ENCODE measurements around the gene ZNF579. TPM values are rescaled to one million over a fixed set of nuclear protein-coding genes. Genes with fewer than 3 reads are reported as not detected.

Gene ZNF579
- polyA plus RNA-seq, 4 donors: 12.8 to 22.2 (median 14.1) TPM

DNA sequence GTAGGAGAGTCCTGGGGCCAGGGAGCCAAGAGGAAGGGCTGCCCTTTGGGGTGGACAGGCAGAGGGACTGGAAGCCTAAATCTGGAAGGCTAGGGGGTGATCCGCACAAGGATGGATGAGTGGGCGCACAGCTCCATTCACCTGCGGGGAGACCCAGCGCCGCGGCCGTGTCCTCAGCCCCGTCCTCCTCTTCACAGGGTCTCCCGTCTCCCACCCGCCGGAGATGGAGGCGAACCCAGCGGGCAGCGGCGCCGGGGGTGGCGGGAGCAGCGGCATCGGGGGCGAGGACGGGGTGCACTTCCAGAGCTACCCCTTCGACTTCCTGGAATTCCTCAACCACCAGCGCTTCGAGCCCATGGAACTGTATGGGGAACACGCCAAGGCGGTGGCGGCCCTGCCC is 32.7 kb upstream of the ZNF579 start:
- no peak for DNase-seq (ENCODE audit: low read depth in 4 of 4, low spot score in 3 of 4)

DNA sequence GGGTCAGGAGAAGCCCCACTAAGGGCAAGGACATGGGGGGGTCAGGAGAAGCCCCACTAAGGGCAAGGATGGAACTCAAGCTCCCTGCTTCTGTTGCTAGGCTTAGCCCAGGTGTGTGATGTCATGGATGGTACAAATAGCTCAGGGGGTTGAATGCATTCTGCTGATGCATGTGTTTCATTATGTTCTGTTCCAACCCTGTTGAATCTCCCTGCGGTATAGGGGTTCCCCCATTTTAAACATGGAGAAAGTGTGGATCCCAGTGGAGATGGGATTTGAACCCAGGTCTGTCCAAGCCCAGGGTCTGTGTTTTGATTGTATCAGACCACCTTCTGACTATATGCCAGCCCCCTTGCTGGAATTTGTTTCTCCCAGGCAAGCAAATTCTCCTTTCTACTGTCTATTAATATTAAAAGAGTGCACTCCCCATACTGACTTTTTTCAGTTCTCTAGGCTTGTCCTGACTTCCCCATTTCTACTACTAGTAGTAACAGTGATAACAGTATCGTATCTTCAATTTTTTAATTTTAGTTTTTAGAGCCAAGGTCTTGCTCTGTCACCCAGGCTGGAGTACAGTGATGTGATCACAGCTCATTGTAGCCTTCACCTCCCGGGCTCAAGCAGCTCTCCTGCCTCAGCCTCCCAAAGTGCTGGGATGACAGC is 31.5 kb upstream of the ZNF579 start:
- no peak for DNase-seq (ENCODE audit: low read depth in 4 of 4, low spot score in 3 of 4)

DNA sequence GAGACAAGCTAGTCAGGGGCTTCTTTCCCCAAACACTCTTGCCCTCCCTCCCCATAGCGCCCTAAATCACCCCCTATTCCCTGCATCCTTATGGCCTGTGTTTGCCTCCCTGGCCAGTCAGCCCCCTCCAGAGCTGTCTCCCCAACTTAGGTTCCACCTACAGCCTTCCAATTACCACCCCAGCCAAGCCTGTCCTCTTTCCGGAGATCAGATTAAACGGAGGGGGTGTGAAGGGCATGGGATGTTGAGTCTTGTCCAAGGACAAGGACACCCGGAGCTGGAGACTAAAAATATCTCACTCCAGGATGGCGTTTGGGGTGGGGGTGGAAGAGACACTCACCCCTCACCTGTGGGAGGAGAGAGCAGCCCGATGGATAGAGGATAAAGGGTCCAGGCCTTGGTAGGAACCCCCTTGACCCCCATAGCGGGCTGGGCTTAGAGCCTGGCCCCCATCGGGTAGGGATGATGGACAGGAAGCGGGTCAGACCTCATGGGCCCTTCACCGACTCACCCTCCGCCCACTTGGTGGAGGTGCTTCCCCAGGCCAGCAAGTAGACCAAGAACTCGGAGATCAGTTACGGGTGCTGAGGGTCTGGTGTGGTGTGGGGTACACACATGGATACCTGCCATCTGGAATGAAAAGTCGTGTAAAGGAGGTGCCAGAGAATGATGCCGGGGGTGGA is 30.8 kb upstream of the ZNF579 start:
- no peak for DNase-seq (ENCODE audit: low read depth in 4 of 4, low spot score in 3 of 4)

DNA sequence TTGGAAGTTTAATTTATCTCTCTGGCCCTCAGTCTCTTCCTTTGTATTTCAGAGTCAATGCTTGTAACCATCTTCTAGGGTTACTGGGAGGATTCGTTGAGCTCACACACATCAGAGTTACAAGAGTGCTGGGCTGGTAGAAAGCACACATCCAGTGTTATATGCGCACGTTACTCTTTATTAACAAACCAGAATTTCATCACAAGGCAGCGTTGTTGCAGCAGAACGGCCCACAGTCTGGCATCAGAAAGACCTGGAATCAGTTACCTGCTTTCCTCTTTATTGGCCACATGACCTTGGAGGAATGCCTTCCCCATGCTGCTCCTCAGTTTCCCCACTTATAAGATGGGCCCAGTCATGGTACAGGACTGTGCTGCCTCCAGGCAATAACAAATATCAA is 28.7 kb upstream of the ZNF579 start:
- no peak for DNase-seq (ENCODE audit: low read depth in 4 of 4, low spot score in 3 of 4)

DNA sequence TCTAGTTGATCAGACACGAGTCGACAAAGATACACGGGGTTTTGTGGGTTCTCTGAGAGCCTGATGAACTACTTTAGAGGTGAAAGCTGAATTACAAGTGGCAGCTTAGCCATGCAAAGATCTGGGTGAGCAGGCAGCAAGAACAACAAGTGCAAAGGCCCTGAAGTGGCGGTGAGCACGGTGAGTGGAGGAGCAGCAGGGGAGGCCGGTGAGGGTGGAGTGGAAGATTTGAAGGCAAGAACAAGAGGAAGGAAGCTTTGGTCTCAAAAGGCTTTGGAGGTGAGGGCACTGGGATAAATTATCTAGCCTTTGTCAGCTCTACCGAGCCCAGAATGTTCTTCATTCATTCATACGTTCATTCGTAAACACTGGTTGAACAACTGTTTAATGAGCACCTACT is 26.2 kb upstream of the ZNF579 start:
- DNase-seq (ENCODE audit: low read depth in 4 of 4, low spot score in 3 of 4): no peak

DNA sequence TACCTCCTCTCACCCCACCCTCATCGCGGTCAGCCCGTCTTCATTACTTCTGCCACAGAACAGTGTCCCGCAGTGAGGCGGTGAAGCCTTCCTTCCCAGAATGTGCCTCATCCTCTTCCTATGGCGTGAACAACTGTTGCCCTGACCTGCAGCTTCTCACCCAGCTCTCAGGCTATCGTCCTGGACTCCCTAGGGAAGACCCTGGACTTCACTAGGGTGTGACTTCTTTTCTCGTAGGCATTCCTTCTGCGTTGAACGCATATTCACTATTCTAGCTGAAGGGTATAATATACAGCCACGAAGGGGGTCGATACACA is 25.8 kb upstream of the ZNF579 start:
- DNase-seq (ENCODE audit: low read depth in 4 of 4, low spot score in 3 of 4): no peak

DNA sequence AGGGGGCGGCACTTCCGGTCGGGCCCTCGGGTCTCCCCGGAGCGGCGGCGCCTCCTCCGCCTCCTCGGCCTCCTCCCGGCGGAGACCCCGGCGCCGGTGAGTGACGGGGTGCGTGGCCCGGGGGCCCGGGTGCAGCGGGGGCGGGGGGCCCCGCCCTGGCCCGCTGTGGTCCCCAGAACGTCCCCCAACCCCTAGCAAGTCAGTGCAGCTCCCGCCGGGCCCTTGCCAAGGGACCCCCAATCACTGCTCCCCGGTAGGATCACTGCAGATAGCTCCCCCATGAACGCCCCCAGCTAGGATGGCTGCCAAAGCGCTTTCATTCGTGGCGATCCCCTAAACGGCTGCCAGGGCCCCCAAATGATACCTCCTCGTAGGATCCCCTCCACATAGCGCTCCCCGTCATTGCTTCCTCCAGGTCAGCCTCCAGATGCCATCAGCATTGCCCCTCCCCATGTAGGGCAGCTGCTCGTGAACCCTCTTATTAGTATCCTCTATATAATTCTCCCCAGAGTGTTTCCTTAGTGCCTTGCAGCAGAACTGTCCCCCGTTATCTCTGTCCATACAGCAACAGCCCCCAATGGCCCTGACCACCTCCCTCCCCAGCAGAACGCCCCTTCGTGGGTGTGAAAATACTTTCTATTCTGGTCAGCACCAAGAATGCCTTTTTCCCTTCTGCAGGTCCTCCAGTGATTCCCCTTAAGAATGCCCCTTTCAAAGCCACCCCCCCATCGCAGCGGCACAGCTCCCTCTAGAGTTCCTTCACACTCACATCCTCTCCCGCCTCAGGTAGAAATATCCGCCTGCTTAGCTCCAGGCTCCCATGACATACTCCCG is 25.2 kb upstream of the ZNF579 start, which contains the start of gene ZNF865:
Gene ZNF865, plus strand, starts transcription at position 11 of the 834 bp plus-strand sequence. CDS start 7,972 bp downstream, outside the sequence.
- peak in 1 of 4 donors; percentile 59 for DNase-seq (ENCODE audit: low read depth in 4 of 4, low spot score in 3 of 4)

DNA sequence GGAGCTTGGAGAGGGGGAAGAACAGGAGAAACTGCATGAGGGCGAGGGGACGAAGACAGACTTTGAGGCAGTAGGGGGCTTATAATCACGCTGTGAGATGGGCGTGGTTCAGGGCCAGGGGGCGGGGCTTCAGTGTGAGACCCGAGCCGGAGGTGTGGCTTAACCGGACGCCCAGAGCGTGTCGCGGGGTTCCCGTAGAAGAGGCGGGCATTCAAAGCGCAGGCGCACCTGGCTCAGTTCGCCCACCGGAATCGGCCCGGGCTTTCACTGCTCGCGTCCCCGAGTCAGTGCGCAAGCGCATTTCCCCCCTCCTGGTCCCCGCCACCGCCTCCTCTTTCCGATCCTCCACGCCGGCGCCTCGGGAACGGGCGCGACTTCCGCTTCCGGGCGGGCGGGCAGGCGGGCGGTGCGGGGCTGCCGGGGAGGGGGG is 24.6 kb upstream of the ZNF579 start:
- DNase-seq (ENCODE audit: low read depth in 4 of 4, low spot score in 3 of 4): peak; percentile 93 to 95 (median 94)

DNA sequence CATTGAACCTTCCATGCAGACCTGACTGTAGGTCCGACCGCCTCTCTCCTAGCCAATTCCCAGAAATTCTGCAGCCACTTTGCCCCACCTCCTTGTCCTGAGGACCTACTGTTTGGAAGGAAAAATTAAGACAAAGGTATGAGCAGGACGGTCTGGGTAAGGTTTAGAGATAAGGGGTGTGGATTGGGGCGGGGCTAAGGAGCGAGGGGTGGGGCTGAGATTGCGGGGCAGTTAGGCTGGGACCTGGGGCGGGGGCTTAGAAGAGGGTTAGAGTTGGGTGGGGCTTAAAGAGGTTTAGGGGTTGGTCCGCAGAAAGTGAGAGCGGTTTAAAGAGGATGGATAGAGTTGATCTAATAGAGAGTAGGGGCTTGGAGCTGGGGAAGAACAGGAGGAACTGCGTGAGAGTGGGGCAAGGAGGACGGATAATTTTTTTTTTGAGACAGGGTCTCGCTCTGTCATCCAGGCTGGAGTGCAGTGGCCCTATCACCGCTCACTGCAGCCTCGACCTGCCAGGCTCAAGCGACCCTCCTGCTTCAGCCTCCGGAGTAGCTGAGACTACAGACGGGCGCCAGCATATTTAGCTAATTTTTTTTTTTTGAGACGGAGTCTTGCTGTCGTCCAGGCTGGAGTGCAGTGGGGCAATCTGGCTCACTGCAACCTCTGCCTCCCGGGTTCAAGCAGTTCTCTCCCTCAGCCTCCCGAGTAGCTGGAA is 23.1 kb upstream of the ZNF579 start:
- DNase-seq (ENCODE audit: low read depth in 4 of 4, low spot score in 3 of 4): no peak

DNA sequence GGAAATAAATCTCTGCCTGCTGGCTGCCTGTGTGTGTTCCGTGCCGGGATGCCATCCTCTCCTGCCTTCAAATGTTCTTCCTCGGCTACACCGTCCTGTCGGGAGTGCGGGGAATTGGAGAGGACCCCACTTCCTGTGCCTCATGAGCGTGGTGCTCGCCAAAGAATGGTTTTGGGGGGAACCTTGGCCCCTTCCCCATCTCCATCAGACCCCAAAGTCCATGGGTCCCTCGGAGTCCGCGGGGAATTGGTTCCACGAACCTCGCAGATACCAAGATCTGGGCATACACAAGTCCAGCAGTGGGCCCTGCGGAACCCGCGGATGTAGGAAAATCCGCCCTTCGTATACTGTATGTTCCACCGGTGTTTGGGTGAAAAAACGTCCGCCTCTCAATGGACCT is 22.5 kb upstream of the ZNF579 start:
- DNase-seq (ENCODE audit: low read depth in 4 of 4, low spot score in 3 of 4): no peak

DNA sequence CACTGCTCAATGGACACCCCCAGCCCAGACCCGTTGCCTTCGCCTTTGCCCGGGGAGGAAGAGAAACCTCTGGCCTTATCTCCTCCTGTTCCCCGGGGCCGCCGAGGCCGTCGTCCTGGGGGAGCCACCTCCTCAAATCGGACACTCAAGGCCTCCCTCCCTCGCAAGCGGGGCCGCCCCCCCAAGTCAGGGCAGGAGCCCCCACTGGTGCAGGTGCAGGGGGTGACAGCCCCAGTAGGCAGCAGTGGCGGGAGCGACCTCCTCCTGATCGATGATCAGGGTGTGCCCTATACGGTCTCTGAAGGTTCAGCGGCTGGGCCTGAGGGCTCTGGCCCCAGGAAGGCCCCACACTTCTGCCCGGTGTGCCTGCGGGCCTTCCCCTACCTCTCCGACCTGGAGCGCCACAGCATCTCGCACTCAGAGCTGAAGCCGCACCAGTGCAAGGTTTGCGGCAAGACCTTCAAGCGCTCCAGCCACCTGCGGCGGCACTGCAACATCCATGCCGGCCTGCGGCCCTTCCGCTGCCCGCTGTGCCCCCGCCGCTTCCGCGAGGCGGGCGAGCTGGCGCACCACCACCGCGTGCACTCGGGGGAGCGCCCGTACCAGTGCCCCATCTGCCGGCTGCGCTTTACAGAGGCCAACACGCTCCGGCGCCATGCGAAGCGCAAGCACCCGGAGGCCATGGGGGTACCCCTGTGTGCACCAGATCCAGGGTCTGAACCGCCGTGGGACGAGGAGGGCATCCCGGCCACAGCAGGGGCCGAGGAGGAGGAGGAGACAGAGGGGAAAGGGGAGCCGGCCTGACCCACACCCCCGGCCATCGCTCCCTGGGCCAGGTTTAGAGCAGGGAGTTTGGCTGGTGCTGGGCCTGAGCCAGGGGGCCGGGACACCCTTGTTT is 21.7 kb upstream of the ZNF579 start:
- DNase-seq (ENCODE audit: low read depth in 4 of 4, low spot score in 3 of 4): no peak

DNA sequence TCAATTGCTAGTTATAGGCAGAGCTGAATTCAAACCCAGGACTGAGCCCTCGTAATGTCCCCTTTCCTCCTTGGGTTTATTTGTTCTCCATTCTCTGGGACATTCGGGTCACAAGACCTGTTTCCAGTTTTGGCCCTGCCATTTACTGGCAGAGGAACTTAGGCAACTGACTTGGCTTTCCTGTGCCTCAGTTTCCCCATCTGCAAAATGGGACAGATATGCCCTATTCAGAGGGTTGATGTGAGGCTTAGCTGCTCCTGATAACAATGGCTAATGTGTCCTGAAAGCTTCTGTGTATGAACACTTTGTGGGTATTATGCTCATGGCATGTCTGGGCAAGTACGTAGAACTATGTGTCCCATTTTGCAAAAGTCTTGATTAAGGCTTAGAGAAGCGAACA is 20.4 kb upstream of the ZNF579 start:
- DNase-seq (ENCODE audit: low read depth in 4 of 4, low spot score in 3 of 4): no peak

DNA sequence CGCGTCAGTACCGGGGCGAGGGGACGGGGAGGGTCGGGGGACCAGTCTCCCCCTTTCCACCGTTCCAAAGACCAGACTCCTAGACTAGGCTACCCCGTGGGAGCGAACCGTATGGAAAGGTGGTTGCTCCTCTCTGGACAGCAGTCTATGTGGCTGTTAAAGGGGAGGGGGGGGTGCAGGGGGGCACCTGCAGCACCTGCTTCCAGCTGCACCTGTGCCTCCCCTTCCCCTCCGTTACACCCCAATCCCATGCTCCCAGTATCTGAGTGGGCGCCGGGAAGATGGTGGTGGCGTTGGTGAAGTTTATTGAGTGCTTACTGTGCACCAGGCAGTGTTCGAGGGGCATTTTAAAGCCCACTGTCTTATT is 20.0 kb upstream of the ZNF579 start:
- no peak for DNase-seq (ENCODE audit: low read depth in 4 of 4, low spot score in 3 of 4)

DNA sequence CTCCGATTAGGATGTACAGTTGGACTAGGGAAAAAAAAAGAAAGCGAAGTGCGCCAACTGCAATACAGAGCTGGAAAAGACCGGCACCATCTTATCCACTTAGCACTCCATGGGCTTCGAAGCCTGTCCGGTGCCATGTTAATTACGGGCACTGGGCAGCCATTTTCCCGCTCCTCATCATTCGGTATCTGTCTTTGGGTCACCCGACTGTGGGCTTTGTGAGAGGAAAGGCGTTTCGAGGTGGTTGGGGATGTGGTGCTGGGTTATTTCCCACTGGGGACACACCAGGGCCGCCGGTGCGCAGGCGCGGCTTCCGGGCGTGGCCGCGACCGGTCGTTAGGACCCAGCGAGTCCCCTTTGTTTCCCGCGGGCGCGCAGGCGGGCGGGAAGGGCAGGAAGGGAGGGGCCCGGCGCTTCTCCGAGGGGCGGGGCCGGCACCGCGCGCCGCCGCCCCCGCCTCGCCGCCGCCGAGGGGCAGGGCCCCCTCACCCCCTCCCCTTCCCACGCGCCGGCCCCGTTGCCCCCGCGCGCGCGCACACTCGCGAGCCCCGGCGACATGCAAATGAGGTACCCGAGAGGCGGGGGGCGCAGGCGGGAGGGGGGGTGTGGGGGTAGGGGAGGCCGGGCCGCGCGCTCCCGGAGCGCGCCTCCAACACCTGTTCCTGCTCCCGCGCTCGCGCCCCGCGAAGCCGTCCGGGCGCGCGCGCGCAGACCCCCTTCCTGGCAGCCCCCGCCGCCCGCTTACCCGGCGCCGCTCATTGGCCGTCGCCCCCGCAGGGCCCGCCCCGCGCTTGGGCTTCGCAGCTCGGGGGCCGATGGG is 19.4 kb upstream of the ZNF579 start, which contains the start of gene ZNF524:
Gene ZNF524, plus strand, starts transcription at position 447 of the 820 bp plus-strand sequence. CDS start 1,825 bp downstream, outside the sequence.
- DNase-seq (ENCODE audit: low read depth in 4 of 4, low spot score in 3 of 4): peak; percentile 89 to 99 (median 92)

DNA sequence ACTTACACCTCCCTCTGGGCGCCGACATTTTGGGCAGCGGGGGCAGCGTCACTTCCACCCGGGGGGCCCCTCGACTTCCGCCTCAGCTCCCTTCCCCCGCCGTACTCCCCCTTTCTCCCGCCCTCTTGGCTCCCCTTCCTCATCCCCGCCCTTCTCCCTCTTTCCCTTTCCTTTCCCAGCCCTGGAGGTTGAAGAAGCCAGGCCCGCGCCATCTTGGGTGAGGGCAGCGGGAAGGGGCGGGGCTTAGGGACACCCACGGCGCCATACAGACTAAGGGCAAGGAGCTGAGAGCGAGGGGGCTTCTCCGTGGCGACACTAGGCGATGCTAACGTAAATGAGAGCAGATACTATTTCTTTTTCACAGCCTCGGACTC is 18.8 kb upstream of the ZNF579 start, which contains the start of gene FIZ1:
Gene FIZ1, minus strand, starts transcription at position 50 of the 374 bp plus-strand sequence. CDS start 1,652 bp downstream, outside the sequence.
- DNase-seq (ENCODE audit: low read depth in 4 of 4, low spot score in 3 of 4): peak; percentile 99 to 100 (median 99)

DNA sequence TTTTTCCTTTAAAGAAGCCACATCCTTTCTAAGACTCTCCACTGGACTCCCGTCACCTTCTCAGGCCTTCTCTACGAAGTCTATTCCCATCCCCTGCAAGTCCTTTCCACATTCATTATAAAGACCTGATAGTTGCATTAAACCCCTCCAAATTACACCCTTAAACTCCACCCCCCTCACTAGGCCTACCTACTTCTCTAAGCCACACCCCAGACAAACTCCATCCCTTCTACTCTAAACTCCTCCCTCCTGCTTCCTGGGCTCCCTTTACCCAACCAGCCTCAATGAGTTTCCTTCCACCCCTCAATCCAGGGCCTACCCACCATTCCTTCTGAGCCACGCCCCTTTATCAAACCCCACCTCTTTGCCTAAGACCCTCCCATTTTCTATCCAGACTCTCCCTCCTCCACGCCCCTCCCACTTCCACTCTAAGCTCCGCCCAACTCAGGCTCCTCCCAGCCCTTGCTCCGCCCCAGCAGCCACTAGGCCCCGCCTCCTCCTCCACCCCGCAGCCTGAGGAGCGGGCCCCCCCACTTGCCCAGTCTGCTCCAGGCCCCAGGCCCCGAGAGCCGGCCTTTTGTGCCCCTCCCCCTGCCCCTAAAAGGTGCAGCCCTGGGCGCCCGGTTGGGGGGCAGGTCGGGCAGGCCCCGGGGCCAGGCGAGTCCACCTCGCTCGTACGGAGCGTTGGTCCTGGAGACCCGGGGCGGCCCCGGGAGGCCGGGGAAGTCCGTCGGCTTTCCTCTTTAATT is 18.2 kb upstream of the ZNF579 start:
- peak in 2 of 4 donors; percentile 82 to 84 for DNase-seq (ENCODE audit: low read depth in 4 of 4, low spot score in 3 of 4)

DNA sequence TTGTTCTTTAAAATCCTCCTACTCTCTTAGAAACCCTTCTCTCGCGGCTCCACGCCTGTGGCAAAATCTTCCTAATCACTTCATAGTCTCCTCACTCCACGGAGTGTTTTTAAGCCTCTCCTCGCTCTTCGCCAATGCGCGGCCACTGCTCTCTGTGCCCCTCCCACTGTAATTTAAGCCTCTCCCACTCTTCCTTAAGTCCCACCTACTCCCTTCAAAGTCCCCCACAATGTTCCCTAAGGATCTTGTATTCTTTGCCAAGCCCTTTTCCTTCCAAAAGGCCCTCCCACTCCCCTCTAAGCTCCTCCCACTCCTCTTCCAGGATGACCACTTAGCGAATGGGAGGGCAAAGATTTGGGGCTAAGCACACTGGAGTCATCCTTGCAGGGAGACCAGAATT is 17.4 kb upstream of the ZNF579 start:
- DNase-seq (ENCODE audit: low read depth in 4 of 4, low spot score in 3 of 4): no peak

DNA sequence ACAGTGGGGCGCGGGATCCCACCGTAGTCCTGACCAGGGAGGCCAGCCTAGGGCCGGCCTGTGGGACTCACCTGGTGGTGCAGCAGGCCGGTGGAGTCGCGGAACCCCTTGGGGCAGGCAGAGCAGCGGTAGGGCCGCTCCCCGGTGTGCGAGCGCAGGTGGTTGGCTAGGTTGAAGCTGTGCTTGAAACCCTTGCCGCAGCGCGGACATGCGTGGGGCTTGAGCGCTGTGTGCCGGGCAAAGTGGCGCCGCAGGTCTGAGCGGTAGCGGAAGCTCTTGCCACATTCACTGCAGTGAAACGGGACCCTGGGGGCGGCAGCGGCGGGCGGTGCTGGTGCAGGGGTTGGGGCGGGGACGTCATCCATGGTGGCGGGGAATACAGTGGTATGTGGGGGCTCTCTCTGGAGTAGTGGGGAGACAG is 16.9 kb upstream of the ZNF579 start:
- DNase-seq (ENCODE audit: low read depth in 4 of 4, low spot score in 3 of 4): no peak
